Lower leg skin (tissue), 3 donors: ENCODE data around the gene DGKH.

Experiments
- POLR2A ChIP-seq, 2 donors: fragments of 450-650 bp; IDR thresholded peaks; one replicate each; pipeline ENCODE4 v1.6.1; 2016 to 2017; ENCODE audit warnings: antibody characterized with exemption in 2 of 2, mild to moderate bottlenecking in 1 of 2, moderate library complexity in 1 of 2
- TF ChIP-seq, protein P1 (sequence below), 3 donors: fragments of 450-650 bp; IDR thresholded peaks; one replicate each; pipeline ENCODE4 v1.5.1; 2016; ENCODE audit warnings: antibody characterized with exemption in 3 of 3, mild to moderate bottlenecking in 3 of 3, moderate library complexity in 2 of 3

DNA sequence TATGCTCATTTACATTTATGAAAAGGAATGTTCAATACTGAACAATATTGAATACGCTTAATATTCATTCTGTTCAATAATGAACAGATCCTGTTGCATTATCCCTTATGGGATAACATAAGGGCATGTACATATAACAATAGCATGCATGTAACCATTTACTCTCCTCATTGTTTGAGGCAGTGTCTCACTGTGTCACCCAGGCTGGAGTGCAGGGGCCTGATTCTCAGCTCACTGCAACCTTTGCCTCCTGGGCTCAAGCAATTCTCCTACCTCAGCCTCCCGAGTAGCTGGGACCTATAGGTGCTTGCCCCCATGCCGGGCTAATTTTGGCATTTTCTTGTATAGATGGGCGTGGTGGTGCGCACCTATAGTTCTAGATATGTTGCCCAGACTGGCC lies 4.8 kb upstream of the DGKH start:
- TF ChIP-seq, protein P1, sequence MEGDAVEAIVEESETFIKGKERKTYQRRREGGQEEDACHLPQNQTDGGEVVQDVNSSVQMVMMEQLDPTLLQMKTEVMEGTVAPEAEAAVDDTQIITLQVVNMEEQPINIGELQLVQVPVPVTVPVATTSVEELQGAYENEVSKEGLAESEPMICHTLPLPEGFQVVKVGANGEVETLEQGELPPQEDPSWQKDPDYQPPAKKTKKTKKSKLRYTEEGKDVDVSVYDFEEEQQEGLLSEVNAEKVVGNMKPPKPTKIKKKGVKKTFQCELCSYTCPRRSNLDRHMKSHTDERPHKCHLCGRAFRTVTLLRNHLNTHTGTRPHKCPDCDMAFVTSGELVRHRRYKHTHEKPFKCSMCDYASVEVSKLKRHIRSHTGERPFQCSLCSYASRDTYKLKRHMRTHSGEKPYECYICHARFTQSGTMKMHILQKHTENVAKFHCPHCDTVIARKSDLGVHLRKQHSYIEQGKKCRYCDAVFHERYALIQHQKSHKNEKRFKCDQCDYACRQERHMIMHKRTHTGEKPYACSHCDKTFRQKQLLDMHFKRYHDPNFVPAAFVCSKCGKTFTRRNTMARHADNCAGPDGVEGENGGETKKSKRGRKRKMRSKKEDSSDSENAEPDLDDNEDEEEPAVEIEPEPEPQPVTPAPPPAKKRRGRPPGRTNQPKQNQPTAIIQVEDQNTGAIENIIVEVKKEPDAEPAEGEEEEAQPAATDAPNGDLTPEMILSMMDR (IDR thresholded peaks at IDR 0.05) = no peak
- no peak for TF ChIP-seq POLR2A (IDR thresholded peaks at IDR 0.05)
